ENCODE results near the gene ZSWIM8.

The ZSWIM8 gene

DNA sequence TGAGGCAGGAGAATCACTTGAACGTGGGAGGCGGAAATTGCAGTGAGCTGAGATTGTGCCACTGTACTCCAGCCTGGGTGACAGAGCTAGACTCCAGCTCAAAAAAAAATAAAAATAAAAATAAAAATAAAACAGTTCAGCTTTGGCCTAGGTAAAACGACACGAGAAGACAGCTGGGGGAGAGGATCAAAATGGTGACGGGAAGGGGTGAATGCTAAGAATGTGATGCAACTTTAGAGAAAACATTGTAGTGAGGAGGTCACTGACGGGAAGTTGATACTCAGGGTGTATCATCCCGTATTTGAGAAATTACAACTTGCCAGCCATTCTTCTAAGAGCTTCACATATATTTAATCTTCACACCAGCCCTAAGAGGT lies 24.9 kb downstream of the ZSWIM8 start:
- Histone ChIP-seq H3K9me3 (no peaks in the 10 kb centered on the region), H3K27me3 (no peaks in the 10 kb centered on the region), H3K4me1 (no peaks in the 10 kb centered on the region), H3K36me3 (peaks cover 15% of the 10 kb centered on the region), H3K4me3 (ENCODE audit: low read depth, low read length) (peak overlapping the region; percentile 75)
- TF ChIP-seq, protein P1, sequence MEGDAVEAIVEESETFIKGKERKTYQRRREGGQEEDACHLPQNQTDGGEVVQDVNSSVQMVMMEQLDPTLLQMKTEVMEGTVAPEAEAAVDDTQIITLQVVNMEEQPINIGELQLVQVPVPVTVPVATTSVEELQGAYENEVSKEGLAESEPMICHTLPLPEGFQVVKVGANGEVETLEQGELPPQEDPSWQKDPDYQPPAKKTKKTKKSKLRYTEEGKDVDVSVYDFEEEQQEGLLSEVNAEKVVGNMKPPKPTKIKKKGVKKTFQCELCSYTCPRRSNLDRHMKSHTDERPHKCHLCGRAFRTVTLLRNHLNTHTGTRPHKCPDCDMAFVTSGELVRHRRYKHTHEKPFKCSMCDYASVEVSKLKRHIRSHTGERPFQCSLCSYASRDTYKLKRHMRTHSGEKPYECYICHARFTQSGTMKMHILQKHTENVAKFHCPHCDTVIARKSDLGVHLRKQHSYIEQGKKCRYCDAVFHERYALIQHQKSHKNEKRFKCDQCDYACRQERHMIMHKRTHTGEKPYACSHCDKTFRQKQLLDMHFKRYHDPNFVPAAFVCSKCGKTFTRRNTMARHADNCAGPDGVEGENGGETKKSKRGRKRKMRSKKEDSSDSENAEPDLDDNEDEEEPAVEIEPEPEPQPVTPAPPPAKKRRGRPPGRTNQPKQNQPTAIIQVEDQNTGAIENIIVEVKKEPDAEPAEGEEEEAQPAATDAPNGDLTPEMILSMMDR (IDR thresholded peaks at IDR 0.05; ENCODE audit: low read depth, low read length): no peak
- no peak for DNase-seq

DNA sequence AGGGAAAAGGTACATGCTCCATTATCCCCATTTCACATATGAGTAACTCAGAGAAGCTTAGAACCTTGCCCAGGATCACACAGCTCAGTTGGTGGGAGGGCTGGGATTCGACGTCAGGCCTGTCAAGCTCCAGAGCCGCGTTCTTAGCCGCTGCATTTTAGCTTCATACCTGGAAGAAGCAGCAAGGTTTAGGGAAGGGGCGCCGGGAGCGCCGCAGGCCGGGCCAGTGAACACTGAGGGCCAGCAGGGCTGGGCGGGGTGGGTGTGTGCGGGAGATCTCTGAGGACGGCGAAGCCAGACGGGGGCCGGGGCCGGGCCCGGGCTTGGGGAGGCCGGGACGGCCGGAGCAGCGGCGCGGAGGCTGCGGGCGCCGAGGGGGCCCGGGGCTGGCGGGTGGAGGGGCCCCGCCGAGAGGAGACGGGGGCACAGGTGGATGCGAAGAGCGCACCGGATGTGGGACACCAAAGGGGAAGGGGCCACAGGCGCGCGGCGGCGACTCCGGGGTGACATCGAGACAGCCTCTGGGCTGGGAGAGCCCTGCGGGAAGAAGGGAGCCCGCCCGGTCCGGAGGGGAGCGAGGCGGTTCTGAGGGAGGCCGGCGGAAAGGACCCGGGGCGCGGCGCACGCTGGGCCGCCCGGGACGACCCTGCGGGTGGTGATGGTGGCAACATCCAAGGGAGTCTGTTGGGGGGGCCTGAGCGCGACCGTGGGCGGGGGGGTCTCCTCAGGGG lies 25.5 kb downstream of the ZSWIM8 start:
- no peaks in the 10 kb centered on the region for H3K9me3 ChIP-seq
- TF ChIP-seq, protein P1 (IDR thresholded peaks at IDR 0.05; ENCODE audit: low read depth, low read length): no peak
- H3K4me1 ChIP-seq: no peaks in the 10 kb centered on the region
- H3K27me3 ChIP-seq: no peaks in the 10 kb centered on the region
- H3K4me3 ChIP-seq (ENCODE audit: low read depth, low read length): peak overlapping the region; percentile 75
- DNase-seq: peak; percentile 35
- peaks cover 15% of the 10 kb centered on the region for H3K36me3 ChIP-seq

DNA sequence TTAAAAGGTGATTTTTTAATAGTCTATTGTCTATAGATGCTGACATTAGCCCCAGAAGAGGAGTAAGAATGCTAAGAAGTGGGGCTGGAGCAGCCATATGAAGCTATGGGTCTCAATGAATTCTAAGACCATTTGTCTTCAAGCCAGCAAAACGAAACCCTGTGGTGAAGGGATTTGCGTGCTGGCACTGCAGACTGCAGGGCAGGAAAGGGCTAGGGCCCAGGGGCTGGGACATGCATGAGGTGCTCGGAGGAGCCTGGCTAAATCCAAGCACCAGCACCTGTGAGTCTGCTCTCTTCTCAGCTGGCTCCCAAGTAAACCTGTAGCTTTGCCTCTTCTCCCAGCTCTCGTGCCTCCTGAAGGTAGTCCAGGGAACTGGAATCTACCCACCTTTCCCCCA lies 27.3 kb downstream of the ZSWIM8 start:
- H3K4me1 ChIP-seq: no peaks in the 10 kb centered on the region
- H3K36me3 ChIP-seq: peaks cover 7% of the 10 kb centered on the region; the same call in 1 of the 2 replicates
- DNase-seq: no peak
- H3K4me3 ChIP-seq (ENCODE audit: low read depth, low read length): no peak overlapping the region
- TF ChIP-seq, protein P1 (IDR thresholded peaks at IDR 0.05; ENCODE audit: low read depth, low read length): no peak
- no peaks in the 10 kb centered on the region for H3K9me3 ChIP-seq
- no peaks in the 10 kb centered on the region for H3K27me3 ChIP-seq

DNA sequence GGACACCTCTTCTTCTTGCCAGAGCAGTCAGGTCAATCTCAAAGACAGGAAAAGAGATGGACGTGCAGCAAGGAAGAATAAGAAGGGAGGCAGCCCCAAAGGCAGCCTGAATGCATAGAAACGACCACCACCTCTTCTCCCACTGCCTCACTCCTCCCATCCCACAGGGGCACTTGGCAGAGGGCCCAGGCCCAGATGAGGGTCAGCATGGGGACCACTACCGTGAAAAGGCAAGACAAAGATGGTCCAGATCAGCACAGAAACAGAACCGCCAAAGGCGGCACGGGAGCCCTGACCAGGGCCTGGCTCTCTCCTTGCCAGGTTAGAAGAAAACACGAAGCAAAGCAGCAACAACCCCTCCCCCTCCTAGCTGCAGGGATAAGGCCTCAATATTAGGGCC lies 27.9 kb downstream of the ZSWIM8 start:
- Histone ChIP-seq H3K36me3 (0 out of 2 replicates have a peak, but pooled peaks cover 7% of the 10 kb centered on the region), H3K4me1 (no peaks in the 10 kb centered on the region), H3K4me3 (ENCODE audit: low read depth, low read length) (no peak overlapping the region), H3K9me3 (no peaks in the 10 kb centered on the region), H3K27me3 (no peaks in the 10 kb centered on the region)
- DNase-seq: no peak
- TF ChIP-seq, protein P1 (IDR thresholded peaks at IDR 0.05; ENCODE audit: low read depth, low read length): no peak

DNA sequence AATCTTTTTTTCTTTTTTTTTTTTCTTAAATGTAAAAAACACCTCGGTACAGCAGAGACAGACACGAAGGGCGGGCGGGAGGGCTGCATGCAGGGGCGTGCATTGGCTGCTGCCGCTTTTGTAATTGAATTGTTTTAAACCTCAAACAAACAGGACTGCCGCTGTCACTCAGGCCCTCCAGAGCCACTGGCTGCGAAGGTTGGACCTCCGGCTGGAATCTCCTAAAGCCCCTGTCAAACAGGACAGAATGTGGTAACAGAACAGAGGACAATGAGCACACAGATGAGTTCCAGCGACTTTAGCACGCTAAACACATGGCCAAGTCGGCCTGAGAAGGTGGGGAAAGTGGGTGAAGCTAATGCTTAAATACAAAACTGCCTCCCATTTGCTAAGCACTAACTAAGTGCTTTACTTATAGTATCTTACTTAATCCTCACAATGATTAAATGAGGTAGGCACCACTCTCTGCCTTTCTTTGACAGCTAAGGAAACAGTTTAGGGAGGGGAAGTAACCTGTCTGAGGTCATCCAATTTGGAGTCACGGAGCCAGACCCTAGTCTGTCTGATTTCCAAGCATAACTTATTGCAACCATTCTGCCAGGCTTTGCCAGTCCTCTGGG lies 29.0 kb downstream of the ZSWIM8 start:
- Histone ChIP-seq H3K27me3 (no peaks in the 10 kb centered on the region), H3K36me3 (0 out of 2 replicates have a peak, but pooled peaks cover 5% of the 10 kb centered on the region), H3K9me3 (no peaks in the 10 kb centered on the region), H3K4me3 (ENCODE audit: low read depth, low read length) (no peak overlapping the region), H3K4me1 (no peaks in the 10 kb centered on the region)
- TF ChIP-seq, protein P1 (IDR thresholded peaks at IDR 0.05; ENCODE audit: low read depth, low read length): no peak
- no peak for DNase-seq
